Stomach (tissue), 4 donors: ENCODE data around the gene ERGIC3.

ENCODE experiments used
- CTCF ChIP-seq, 7 experiments: fragments of 450-650 bp in 4 of 7; fragments of 200-600 bp in 3 of 7; sonication (generic) in 3 of 7; IDR thresholded peaks; one replicate each; pipeline ENCODE4 v1.5.1; 2016 to 2019; ENCODE audit warnings: antibody characterized with exemption in 7 of 7, control low read depth in 2 of 7, mild to moderate bottlenecking in 1 of 7
- EP300 ChIP-seq: sonication (generic); formaldehyde crosslinking; IDR thresholded peaks from one replicate; pipeline ENCODE4 v1.6.1; 2017; ENCODE audit warnings: antibody characterized with exemption
- POLR2A ChIP-seq, 4 donors: fragments of 450-650 bp; IDR thresholded peaks; one replicate each; pipeline ENCODE4 v1.6.1; 2016; ENCODE audit warnings: antibody characterized with exemption in 4 of 4, control low read depth in 2 of 4, mild to moderate bottlenecking in 1 of 4, moderate library complexity in 1 of 4
- POLR2AphosphoS5 ChIP-seq, 3 donors: sonication (generic); formaldehyde crosslinking; IDR thresholded peaks; one replicate each; pipeline ENCODE4 v1.6.1; 2016; ENCODE audit warnings: antibody characterized with exemption in 3 of 3

DNA sequence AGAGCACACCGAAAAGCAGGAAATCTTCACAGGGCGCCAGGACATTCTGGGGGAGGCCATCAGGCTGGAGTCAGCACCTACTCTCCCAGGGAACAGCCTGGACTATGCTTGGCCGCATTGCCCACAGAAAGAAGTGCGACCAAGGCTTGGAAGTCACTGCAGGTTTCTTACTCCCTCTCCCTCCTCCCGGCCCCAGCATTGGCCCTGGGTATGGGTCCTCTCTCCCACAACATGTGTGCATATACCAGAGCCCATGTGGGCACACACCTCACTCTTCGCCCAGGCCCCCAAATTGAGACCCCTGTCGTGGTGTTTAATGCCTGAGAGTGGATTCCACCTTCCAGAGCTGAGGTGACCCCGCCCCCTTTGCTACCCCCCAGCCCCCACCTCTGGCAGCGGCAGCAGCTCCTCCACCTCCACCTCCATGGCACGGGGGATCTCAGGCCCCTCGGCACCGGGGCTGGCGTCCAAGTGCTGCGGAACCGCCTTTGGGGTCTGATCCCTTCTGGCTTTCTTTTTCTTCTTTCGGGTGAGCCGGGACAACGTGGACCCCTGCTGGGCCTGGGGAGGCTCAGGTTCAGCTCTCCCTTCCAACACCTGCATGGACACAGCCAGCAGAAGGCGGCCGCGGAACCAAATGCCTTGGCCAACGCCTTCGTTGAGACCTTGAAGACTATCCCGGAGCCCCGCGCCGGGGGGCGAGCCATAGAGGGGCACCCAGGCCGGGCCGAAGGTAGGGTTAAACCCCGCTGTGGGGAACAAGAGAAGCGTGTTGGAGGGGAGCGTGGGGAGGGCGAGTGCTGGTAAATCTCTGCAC lies 58.5 kb downstream of the ERGIC3 start:
- TF ChIP-seq CTCF (IDR thresholded peaks at IDR 0.05) (no peak), POLR2A (IDR thresholded peaks at IDR 0.05) (no peak), EP300 (no peak), POLR2AphosphoS5 (IDR thresholded peaks at IDR 0.05) (no peak)
